Bronchial epithelial cell (primary cell): ENCODE results near the gene GGACT. TPM values are rescaled to one million over a fixed set of nuclear protein-coding genes. Genes with fewer than 3 reads are reported as not detected.

Source experiments
- DNase-seq: peaks from one replicate; pipeline ENCODE4 v3.0.0-alpha.2; 2010; ENCODE audit warnings: low read depth
- FAIRE-seq: peaks from 2 replicates; lab custom pipeline; 2011; peaks lifted over from hg19 to GRCh38; lab: Jason Lieb, UNC
- H3K27me3 ChIP-seq: 2 replicates; pipeline ENCODE4 v1.5.1; 2011; ENCODE audit warnings: low read length; ENCODE audit not compliant: control insufficient read depth, insufficient read depth
- H3K36me3 ChIP-seq: 2 replicates; pipeline ENCODE4 v1.5.1; 2011; ENCODE audit warnings: low read length; ENCODE audit not compliant: control insufficient read depth, insufficient read depth
- H3K4me3 ChIP-seq: 2 replicates; pipeline ENCODE4 v1.5.1; 2011; ENCODE audit warnings: mild to moderate bottlenecking, low read depth, low read length, control low read depth
- CTCF ChIP-seq: IDR thresholded peaks from 2 replicates; pipeline ENCODE4 v1.5.1; 2011; ENCODE audit warnings: mild to moderate bottlenecking, moderate library complexity, low read length, control low read depth, inconsistent platforms; ENCODE audit not compliant: insufficient read depth, severe bottlenecking
- total RNA-seq: library from RNA; depleted of rRNA; stranded (reverse); fragments of >200 nt; gene quantifications from 2 replicates; pipeline ENCODE4 v1.2.1, GENCODE V29; 2014

GGACT gene
- total RNA-seq, 1 donor from 2014 or later: 5.5 TPM

DNA sequence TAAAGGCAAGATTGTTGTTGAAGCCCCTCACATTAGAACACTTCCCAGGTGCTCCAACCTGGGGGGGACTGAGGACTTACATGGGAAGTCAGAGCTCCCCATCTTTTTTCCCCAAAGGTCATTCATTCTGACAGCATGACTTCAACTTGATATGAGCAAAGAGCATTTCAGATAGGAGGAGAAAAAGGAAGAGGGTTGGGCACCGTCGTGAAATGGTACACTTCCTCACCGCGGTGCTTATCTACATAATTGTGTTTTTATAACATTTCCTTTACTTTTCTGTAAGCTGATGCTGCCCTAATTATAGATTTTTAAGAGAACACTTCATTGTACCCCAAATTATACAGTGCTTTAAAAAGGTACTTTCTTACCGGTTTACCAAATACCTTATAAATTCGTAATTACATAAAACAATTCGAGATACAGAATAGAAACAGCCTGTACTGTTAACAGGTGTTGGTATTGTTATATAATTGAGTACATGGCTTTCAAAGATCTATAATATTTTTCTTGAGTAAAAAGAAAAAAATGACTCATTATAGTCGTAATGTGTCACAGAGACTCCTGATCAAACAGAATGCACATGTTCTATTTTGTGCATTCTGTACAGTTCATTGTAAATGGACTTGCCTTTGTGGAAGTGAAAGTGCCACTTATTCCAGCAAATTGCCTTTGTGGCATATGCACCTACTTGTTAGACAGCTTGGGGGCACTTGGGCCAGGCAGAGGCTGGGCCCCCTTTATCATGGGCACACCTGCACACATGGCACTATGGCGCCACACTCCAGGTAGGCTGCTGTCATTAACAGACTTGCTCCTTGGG is 81.8 kb downstream of the GGACT start:
- no peak for TF ChIP-seq CTCF
- H3K27me3 ChIP-seq: no peaks in the 10 kb centered on the region
- H3K4me3 ChIP-seq: no peak overlapping the region
- FAIRE-seq: no peak
- no peak for DNase-seq
- no peaks in the 10 kb centered on the region for H3K36me3 ChIP-seq

GRCh38 chr13:100506154-100506553 is 82.4 kb downstream of the GGACT start:
- no peak for FAIRE-seq
- DNase-seq: no peak
- H3K4me3 ChIP-seq: no peak overlapping the region
- TF ChIP-seq CTCF: no peak
- no peaks in the 10 kb centered on the region for H3K27me3 ChIP-seq
- no peaks in the 10 kb centered on the region for H3K36me3 ChIP-seq

GRCh38 chr13:100503622-100504021 is 85.0 kb downstream of the GGACT start:
- H3K36me3 ChIP-seq: no peaks in the 10 kb centered on the region
- no peak overlapping the region for H3K4me3 ChIP-seq
- TF ChIP-seq CTCF: no peak
- no peaks in the 10 kb centered on the region for H3K27me3 ChIP-seq
- no peak for FAIRE-seq
- no peak for DNase-seq

GRCh38 chr13:100502446-100502845 is 86.1 kb downstream of the GGACT start:
- Histone ChIP-seq H3K4me3 (no peak overlapping the region), H3K27me3 (no peaks in the 10 kb centered on the region), H3K36me3 (no peaks in the 10 kb centered on the region)
- DNase-seq: no peak
- TF ChIP-seq CTCF: no peak
- FAIRE-seq: no peak

GRCh38 chr13:100497389-100497788 is 91.2 kb downstream of the GGACT start:
- no peaks in the 10 kb centered on the region for H3K27me3 ChIP-seq
- TF ChIP-seq CTCF: no peak
- H3K4me3 ChIP-seq: no peak overlapping the region
- FAIRE-seq: no peak
- H3K36me3 ChIP-seq: no peaks in the 10 kb centered on the region
- peak; percentile 13 for DNase-seq
